ENCODE data around the gene MRPS27. TPM values are rescaled to one million over a fixed set of nuclear protein-coding genes. Genes with fewer than 3 reads are reported as not detected.
A peak's percentile ranks its signal among the peaks of the same experiment; 100 is the strongest.

MRPS27 gene
- total and polyA plus RNA-seq, 9 of the 15 experiments (the other 6 are each of a cell fraction or from before 2014, with no cell fraction given), result 73.6 to 144 (median 106) TPM

- TF ChIP-seq CHAMP1 (IDR thresholded peaks at IDR 0.05) (peak; percentile 53; the same call in 1 of the 2 replicates), ZNF518B (CRISPR knock-in tag; IDR thresholded peaks at IDR 0.05) (no peak), ELK1 (CRISPR knock-in tag; IDR thresholded peaks at IDR 0.05) (no peak), HDAC1 (IDR thresholded peaks at IDR 0.05) (no peak), BHLHE40 (IDR thresholded peaks at IDR 0.05; ENCODE audit: low read length) (no peak), ZC3H8 (IDR thresholded peaks at IDR 0.05) (no peak), USF1 (CRISPR knock-in tag; IDR thresholded peaks at IDR 0.05) (no peak), E4F1 (CRISPR knock-in tag; IDR thresholded peaks at IDR 0.05; ENCODE audit: borderline replicate concordance) (no peak), FOXO4 (CRISPR knock-in tag; IDR thresholded peaks at IDR 0.05) (no peak), FOXK2 (conservative IDR thresholded peaks at IDR 0.05 in 1 of 2, IDR thresholded peaks at IDR 0.05 in 1 of 2; ENCODE audit: low read depth in 2 of 2) (no peak), ZNF174 (CRISPR knock-in tag; IDR thresholded peaks at IDR 0.05) (no peak), MLLT1 (IDR thresholded peaks at IDR 0.05) (0 out of 4 replicates have a peak, but pooled peaks of 1 of the 2 experiments have one; percentile 32), MTA3 (IDR thresholded peaks at IDR 0.05; ENCODE audit: borderline replicate concordance) (peak; percentile 27; the same call in 1 of the 2 replicates)
These were observed 74.0 kb downstream of the MRPS27 start (continued) for GRCh38 chr5:72245951-72246532.
